ENCODE results near the gene SEMA4D. TPM values are rescaled to one million over a fixed set of nuclear protein-coding genes. Genes with fewer than 3 reads are reported as not detected.
"Not testable (repeated sequence)": the region's sequence is repeated elsewhere in the genome, so short reads cannot be mapped to it uniquely, and the experiment has no call there.

SEMA4D gene
- total RNA-seq, 1 donor, result 0.72 TPM

DNA sequence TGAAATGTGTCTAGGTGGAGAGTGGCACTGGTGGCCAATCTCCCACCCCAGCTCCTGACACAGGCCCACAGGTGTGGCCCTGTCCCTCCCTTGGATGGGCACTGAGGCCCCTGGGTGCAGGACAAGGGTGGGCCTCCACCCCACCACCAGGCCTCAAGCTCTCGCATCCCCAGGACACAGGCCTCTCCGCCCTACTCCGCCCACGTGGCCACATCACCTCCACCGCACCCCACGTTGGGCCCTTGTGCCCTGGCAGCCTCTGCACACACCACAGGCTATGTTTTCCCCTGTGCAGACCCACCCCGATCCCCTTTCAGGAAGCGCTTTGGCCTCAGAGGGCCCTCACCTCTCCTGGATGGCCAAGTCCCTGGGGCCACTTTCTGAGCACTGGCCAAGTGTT, 124.9 kb downstream of the SEMA4D start:
- Histone ChIP-seq H3K4me3 (ENCODE audit: insufficient read depth, low read length) (no peak overlapping the region), H4K20me1 (ENCODE audit: insufficient read depth, low read length) (no peaks in the 10 kb centered on the region), H3K4me2 (ENCODE audit: insufficient read depth, low read length) (no peak overlapping the region), H3K27ac (ENCODE audit: low read depth, low read length) (no peak overlapping the region), H3K4me1 (ENCODE audit: insufficient read depth, low read length) (no peaks in the 10 kb centered on the region), H3K27me3 (ENCODE audit: insufficient read depth, low read length) (no peaks in the 10 kb centered on the region), H3K9me3 (ENCODE audit: low read depth, low read length) (no peaks in the 10 kb centered on the region), H3K36me3 (ENCODE audit: insufficient read depth, low read length) (no peaks in the 10 kb centered on the region), H3K79me2 (ENCODE audit: insufficient read depth, low read length) (no peaks in the 10 kb centered on the region), H2AFZ (ENCODE audit: low read length) (no peak overlapping the region)
- TF ChIP-seq, protein P1, sequence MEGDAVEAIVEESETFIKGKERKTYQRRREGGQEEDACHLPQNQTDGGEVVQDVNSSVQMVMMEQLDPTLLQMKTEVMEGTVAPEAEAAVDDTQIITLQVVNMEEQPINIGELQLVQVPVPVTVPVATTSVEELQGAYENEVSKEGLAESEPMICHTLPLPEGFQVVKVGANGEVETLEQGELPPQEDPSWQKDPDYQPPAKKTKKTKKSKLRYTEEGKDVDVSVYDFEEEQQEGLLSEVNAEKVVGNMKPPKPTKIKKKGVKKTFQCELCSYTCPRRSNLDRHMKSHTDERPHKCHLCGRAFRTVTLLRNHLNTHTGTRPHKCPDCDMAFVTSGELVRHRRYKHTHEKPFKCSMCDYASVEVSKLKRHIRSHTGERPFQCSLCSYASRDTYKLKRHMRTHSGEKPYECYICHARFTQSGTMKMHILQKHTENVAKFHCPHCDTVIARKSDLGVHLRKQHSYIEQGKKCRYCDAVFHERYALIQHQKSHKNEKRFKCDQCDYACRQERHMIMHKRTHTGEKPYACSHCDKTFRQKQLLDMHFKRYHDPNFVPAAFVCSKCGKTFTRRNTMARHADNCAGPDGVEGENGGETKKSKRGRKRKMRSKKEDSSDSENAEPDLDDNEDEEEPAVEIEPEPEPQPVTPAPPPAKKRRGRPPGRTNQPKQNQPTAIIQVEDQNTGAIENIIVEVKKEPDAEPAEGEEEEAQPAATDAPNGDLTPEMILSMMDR (IDR thresholded peaks at IDR 0.05; ENCODE audit: extremely low read depth, low read depth, low read length), result no peak
- no peak for DNase-seq (ENCODE audit: insufficient read length, low spot score, missing footprints)

- Histone ChIP-seq H3K79me2 (ENCODE audit: insufficient read depth, low read length) (no peaks in the 10 kb centered on the region), H3K36me3 (ENCODE audit: insufficient read depth, low read length) (no peaks in the 10 kb centered on the region), H3K9me3 (ENCODE audit: low read depth, low read length) (no peaks in the 10 kb centered on the region), H3K4me1 (ENCODE audit: insufficient read depth, low read length) (no peaks in the 10 kb centered on the region), H3K27ac (ENCODE audit: low read depth, low read length) (no peak overlapping the region), H4K20me1 (ENCODE audit: insufficient read depth, low read length) (no peaks in the 10 kb centered on the region), H3K27me3 (ENCODE audit: insufficient read depth, low read length) (no peaks in the 10 kb centered on the region), H2AFZ (ENCODE audit: low read length) (no peak overlapping the region), H3K4me2 (ENCODE audit: insufficient read depth, low read length) (no peak overlapping the region), H3K4me3 (ENCODE audit: insufficient read depth, low read length) (no peak overlapping the region)
- TF ChIP-seq, protein P1 (IDR thresholded peaks at IDR 0.05; ENCODE audit: extremely low read depth, low read depth, low read length), result no peak
- peak; percentile 74 for DNase-seq (ENCODE audit: insufficient read length, low spot score, missing footprints)
These were observed 125.6 kb downstream of the SEMA4D start for GRCh38 chr9:89372230-89372816.

- not testable (repeated sequence) for H4K20me1 ChIP-seq (ENCODE audit: insufficient read depth, low read length); H3K4me2 ChIP-seq (ENCODE audit: insufficient read depth, low read length); H2AFZ ChIP-seq (ENCODE audit: low read length); H3K9me3 ChIP-seq (ENCODE audit: low read depth, low read length); H3K4me1 ChIP-seq (ENCODE audit: insufficient read depth, low read length); H3K36me3 ChIP-seq (ENCODE audit: insufficient read depth, low read length); H3K27me3 ChIP-seq (ENCODE audit: insufficient read depth, low read length); H3K79me2 ChIP-seq (ENCODE audit: insufficient read depth, low read length); H3K27ac ChIP-seq (ENCODE audit: low read depth, low read length); H3K4me3 ChIP-seq (ENCODE audit: insufficient read depth, low read length)
- DNase-seq (ENCODE audit: insufficient read length, low spot score, missing footprints), result peak; percentile 14
These were observed 126.1 kb downstream of the SEMA4D start for GRCh38 chr9:89371791-89372190.

GRCh38 chr9:89370593-89370992, 127.3 kb downstream of the SEMA4D start:
- no peaks in the 10 kb centered on the region for H3K9me3 ChIP-seq (ENCODE audit: low read depth, low read length)
- H3K79me2 ChIP-seq (ENCODE audit: insufficient read depth, low read length), result no peaks in the 10 kb centered on the region
- no peak overlapping the region for H2AFZ ChIP-seq (ENCODE audit: low read length)
- H3K4me1 ChIP-seq (ENCODE audit: insufficient read depth, low read length), result no peaks in the 10 kb centered on the region
- H4K20me1 ChIP-seq (ENCODE audit: insufficient read depth, low read length), result no peaks in the 10 kb centered on the region
- DNase-seq (ENCODE audit: insufficient read length, low spot score, missing footprints), result peak; percentile 22
- no peaks in the 10 kb centered on the region for H3K36me3 ChIP-seq (ENCODE audit: insufficient read depth, low read length)
- H3K27me3 ChIP-seq (ENCODE audit: insufficient read depth, low read length), result no peaks in the 10 kb centered on the region
- TF ChIP-seq, protein P1 (IDR thresholded peaks at IDR 0.05; ENCODE audit: extremely low read depth, low read depth, low read length), result no peak
- no peak overlapping the region for H3K4me2 ChIP-seq (ENCODE audit: insufficient read depth, low read length)
- no peak overlapping the region for H3K27ac ChIP-seq (ENCODE audit: low read depth, low read length)
- no peak overlapping the region for H3K4me3 ChIP-seq (ENCODE audit: insufficient read depth, low read length)

Measured in osteoblast (primary cell).